Activated CD8-positive, alpha-beta memory T cell treated with anti-CD3 and anti-CD28 coated beads, Interleukin-2, amount 50 U/mL, for 48 hours (primary cell): ENCODE measurements around the gene DPP6.

Source experiments
- DNase-seq: peaks from one replicate; pipeline ENCODE4 v3.0.0-alpha.2; 2020

Gene DPP6

GRCh38 chr7:154566877-154567276, 514.7 kb downstream of the DPP6 start:
- DNase-seq = no peak

GRCh38 chr7:154568346-154568745, 516.1 kb downstream of the DPP6 start:
- DNase-seq = no peak

- no peak for DNase-seq
These were observed 517.7 kb downstream of the DPP6 start for GRCh38 chr7:154569916-154570315.

GRCh38 chr7:154571772-154572171, 519.6 kb downstream of the DPP6 start:
- no peak for DNase-seq

- DNase-seq = no peak
These were observed 522.0 kb downstream of the DPP6 start for GRCh38 chr7:154574235-154574634.

GRCh38 chr7:154575497-154575896, 523.3 kb downstream of the DPP6 start:
- no peak for DNase-seq

GRCh38 chr7:154576604-154577003, 524.4 kb downstream of the DPP6 start:
- no peak for DNase-seq

GRCh38 chr7:154577141-154577873, 525.1 kb downstream of the DPP6 start:
- no peak for DNase-seq

GRCh38 chr7:154578336-154578735, 526.1 kb downstream of the DPP6 start:
- no peak for DNase-seq

GRCh38 chr7:154579711-154580110, 527.5 kb downstream of the DPP6 start:
- no peak for DNase-seq

GRCh38 chr7:154581251-154581890, 529.2 kb downstream of the DPP6 start:
- DNase-seq = no peak

- no peak for DNase-seq
These were observed 531.3 kb downstream of the DPP6 start for GRCh38 chr7:154583454-154583853.

- DNase-seq = no peak
These were observed 532.4 kb downstream of the DPP6 start for GRCh38 chr7:154584352-154585252.

- DNase-seq = no peak
These were observed 535.6 kb downstream of the DPP6 start for GRCh38 chr7:154587792-154588191.

- DNase-seq = no peak
These were observed 539.3 kb downstream of the DPP6 start for GRCh38 chr7:154591544-154591943.

- DNase-seq = no peak
These were observed 540.2 kb downstream of the DPP6 start for GRCh38 chr7:154592388-154592787.

- no peak for DNase-seq
These were observed 546.2 kb downstream of the DPP6 start for GRCh38 chr7:154598396-154598795.

- DNase-seq = no peak
These were observed 546.7 kb downstream of the DPP6 start for GRCh38 chr7:154598864-154599263.

- DNase-seq = no peak
These were observed 558.7 kb downstream of the DPP6 start for GRCh38 chr7:154610903-154611302.

- no peak for DNase-seq
These were observed 561.6 kb downstream of the DPP6 start for GRCh38 chr7:154613811-154614210.

GRCh38 chr7:154620141-154620755, 568.0 kb downstream of the DPP6 start:
- DNase-seq = no peak

- no peak for DNase-seq
These were observed 571.2 kb downstream of the DPP6 start for GRCh38 chr7:154623399-154623798.

GRCh38 chr7:154627646-154628290, 575.6 kb downstream of the DPP6 start:
- DNase-seq = no peak
